AML-193 (cell line): ENCODE measurements around the gene MROH2B.
"Not testable (repeated sequence)": the region's sequence is repeated elsewhere in the genome, so short reads cannot be mapped to it uniquely, and the experiment has no call there.

ENCODE experiments used
- DNase-seq, 2 experiments: peaks; one replicate each; lab custom pipeline; 2025; lab: John Stamatoyannopoulos, UW

Gene MROH2B

GRCh38 chr5:41022600-41022999 is 48.5 kb downstream of the MROH2B start:
- DNase-seq: not testable (repeated sequence)

- no peak for DNase-seq
Measured at GRCh38 chr5:41012318-41012717, 58.8 kb downstream of the MROH2B start.

DNA sequence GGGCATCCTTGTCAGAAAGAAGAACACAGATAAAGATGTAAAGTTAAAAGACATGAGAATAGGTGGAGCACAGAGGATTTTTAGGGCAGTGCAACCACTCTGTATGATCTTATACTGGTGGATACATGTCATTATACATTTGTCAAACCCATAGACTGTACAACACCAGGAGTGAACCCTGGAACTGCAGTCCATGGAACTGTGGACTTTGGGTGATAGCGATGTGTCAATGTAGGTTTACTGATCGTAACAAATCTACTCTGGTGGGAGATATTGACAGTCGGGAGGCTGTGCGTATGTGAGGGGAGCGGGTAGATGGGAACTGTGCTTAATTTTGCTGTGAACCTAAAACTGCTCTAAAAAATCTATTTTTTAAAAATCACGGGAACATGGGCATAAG is 60.6 kb downstream of the MROH2B start:
- no peak for DNase-seq

- no peak for DNase-seq
Measured at GRCh38 chr5:41009232-41009631, 61.9 kb downstream of the MROH2B start.

DNA sequence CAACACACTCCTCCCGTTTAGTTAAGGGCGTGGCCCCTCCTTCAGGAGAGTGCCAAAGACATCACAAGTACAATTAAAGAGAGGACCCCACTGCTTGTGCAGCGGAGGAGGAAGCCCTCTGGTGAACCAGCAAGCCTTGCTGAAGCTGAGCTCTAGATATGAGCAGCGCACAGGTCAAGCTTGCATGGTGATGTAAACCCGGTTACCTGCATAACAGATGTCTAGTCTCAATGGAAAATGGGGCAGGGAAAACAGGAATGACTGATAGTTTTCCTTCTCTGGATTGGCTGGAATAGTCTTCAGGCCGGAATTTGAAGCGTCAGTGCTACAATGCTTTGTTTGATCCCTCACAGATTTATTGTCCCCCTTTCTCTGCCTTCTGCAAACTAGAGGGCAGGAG is 66.2 kb downstream of the MROH2B start:
- DNase-seq: no peak

GRCh38 chr5:41003670-41004376 is 67.3 kb downstream of the MROH2B start:
- DNase-seq: no peak

- no peak for DNase-seq
Measured at GRCh38 chr5:40999966-41000365, 71.2 kb downstream of the MROH2B start.

- DNase-seq: no peak
Measured at GRCh38 chr5:40999142-40999541, 72.0 kb downstream of the MROH2B start.

- no peak for DNase-seq
Measured at GRCh38 chr5:40995801-40996586, 75.1 kb downstream of the MROH2B start.

DNA sequence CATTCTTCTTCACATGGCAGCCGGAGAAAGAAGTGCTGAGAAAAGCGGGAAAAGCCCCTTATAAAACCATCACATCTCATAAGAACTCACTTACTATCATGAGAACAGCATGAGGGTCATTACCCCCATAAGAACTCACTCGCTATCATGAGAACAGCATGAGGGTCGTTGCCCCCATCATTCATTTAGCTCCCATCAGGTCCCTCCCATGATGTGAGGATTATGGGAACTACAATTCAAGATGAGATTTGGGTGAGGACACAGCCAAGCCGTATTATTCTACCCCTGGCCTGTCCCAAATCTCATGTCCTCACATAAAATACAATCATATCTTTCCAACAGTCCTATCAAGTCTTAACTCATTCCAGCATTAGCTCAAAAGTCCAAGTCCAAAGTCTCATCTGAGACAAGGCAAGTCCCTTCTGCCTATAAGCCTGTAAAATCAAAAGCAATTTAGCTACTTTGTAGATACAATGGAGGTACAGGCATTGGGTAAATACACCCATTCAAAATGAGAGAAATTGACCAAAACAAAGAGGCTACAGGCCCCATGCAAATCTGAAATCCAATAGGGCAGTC is 79.1 kb downstream of the MROH2B start:
- DNase-seq: no peak

DNA sequence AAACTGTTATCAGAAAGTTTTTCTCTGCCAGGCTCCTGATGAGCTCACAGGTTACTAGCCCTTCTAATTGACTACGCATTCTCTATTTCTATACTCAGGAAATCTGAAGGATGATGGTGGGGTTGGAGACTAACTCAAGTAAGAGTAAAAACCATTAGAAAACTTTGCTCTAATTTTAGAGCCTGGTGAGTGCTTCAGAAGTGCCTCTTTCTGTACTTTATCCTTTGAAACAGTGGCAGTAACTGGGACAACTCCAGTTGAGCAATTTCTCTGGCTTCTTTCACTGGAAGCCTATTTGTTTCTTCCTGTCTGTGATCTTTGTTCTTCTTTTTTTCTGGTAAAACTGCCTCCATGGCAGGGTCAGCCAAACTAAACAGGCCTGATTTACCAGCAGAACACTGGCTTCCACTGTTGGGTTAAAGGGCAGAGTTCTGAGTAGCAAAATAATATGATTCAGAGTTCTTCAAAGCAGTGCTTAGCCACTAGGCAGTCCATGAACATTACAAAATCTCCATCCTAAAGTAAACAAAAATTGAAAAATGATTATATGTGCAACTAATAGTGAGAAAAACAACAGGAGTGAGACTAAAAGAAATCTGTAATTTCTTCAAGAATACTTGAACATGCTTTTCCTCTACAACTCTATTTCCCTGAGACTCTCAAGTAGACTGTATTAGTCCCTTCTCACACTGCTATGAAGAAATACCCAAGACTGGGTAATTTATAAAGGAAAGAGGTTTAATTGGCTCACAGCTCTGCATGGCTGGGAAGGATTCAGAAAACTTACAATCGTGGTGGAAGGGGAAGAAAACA is 79.8 kb downstream of the MROH2B start:
- no peak for DNase-seq

DNA sequence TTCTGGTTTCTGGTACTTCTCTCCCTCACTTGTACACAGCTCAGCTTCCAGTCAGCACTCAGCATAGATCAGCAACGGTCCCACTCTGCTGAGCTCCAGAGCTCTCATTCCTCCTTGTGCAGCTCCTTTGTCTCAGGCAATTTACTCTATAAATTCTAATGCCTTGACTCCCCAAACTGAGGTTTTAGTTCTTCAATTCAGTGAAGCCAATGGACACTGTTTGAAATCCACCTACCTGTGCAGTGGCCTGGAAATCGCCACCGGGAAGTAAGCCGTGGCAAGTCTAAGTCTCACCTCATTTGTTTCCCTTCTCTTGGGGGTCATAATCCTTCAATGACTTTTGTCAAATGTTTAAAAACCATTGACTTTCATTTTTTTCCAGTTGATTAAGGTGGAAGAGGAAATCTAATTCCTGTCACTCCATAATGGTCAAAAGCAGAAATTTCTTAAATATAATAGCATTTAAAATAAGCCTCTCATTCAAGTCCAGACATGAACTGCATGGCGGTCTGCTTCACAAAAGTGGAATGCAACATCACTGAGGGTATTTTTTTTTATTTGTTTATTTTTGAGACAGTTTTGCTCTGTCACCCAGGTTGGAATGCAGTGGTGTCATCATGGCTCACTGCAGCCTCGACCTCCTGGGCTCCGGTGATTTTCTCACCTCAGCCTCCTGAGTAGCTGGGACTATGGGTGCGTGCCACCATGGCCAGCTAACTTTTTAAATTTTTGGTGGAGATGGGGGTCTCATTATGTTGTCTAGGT is 82.2 kb downstream of the MROH2B start:
- DNase-seq: no peak

GRCh38 chr5:40987349-40987748 is 83.8 kb downstream of the MROH2B start:
- no peak for DNase-seq

DNA sequence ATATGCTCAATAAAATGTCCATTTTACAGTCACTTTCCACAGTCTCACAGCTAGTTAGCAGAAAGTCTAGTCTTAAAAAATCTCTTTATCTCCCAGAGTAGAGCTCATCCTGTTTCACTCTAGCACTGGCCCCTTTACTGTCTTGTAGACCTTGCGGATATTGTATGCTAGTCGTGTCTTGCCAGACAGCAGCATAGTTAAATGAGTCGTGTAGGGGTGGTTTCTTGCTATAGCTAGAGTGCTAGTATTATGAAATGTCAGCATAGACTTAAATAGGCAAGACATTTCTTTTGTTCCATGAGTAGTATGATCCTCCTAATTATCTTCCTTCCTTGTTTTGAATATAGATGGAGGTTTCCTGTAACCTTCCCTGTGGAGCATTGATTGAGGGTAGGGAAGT is 84.5 kb downstream of the MROH2B start:
- DNase-seq: no peak

GRCh38 chr5:40985501-40985900 is 85.6 kb downstream of the MROH2B start:
- DNase-seq: no peak

DNA sequence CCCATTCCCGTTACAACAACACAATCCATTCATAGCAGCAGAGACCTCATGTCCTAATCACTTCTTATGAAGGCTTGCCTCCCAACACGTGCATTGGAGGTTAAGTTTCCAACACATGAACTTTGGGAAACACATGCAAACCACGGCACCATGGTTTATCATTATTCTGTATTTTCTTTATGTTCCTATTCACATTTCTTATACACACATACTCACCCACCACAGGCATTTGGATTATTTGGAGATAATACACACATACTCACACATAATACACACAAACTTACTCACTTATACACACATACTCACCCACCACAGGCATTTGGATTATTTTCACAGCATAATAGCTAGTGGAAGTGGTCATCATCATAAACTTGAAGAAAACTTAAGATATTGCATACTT is 86.3 kb downstream of the MROH2B start:
- DNase-seq: no peak

- DNase-seq: no peak
Measured at GRCh38 chr5:40983781-40984180, 87.4 kb downstream of the MROH2B start.

GRCh38 chr5:40981420-40981819 is 89.7 kb downstream of the MROH2B start:
- DNase-seq: no peak

DNA sequence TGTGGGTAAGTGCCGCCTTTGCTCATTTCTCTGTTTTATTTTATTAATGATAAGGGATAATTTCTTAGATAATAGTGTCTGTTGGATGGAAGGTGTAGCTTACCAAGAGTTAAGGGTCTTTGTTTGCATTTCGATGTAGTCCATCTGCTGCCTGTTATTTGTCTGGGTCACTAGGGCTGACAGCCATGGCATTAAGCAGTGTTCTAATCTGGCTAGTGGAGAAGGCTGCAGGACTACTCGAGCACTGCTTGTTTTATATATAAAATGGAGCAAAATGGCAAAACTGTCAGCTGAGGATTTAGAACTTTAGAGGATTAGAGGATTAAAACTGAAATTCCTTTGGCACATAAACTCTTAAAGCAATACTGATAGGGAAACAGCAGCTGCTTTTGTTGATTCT is 94.3 kb downstream of the MROH2B start:
- DNase-seq: no peak

DNA sequence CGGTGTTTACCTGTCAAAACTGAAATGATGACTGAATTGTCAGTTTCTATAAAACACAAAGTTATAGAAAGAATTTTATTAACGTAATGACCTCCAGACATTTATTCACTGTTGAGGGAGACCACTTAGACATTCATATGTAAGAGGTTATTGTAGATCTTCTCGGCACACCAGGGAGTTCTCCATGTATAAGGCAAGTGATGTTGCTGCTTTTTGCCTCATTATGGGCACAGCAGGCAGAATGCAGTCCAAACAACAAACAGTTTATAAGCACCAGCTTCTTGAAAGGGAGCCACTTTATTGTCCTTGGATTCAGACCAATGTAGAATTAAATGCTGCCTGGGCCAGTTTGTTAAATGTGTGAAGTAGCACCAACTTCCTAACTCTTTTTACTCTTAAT is 95.1 kb downstream of the MROH2B start:
- no peak for DNase-seq

DNA sequence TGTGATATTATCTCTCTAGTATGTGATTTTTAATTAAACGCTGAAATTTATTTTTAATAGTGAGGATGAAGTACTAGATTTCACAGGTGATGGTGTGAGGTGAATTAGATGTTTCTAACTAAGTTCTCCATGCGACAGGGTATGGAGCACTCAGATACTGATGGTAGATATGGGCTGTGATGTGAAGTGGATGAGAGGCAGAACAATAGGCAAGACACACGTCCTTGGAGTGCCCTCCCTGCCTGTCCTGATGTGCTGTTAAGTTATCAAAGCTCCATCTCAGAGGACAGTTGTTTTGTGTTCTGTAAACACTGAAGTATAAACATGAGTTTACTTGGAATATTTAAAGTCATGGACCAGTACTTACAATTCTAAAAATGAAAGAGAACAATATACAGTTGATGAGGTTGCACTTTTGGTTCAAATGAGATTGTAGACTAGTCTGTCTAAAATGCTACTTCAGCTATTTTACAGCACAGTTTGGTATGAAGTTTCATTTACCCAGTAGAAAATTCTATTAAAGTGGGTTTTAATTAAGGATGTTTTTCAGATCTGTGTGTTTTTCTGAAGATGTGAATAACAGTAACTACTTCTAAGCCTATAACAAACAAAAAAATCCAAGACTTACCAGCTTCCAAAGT is 97.7 kb downstream of the MROH2B start:
- DNase-seq: no peak
